Bone marrow (tissue), 2 donors: ENCODE data around the gene INPP5E.
"Not testable (repeated sequence)": the region's sequence is repeated elsewhere in the genome, so short reads cannot be mapped to it uniquely, and the experiment has no call there.

Experiments used
- DNase-seq, 2 donors: peaks; one replicate each; lab custom pipeline; 2025; lab: John Stamatoyannopoulos, UW

INPP5E gene

GRCh38 chr9:136426787-136427186 lies 12.9 kb downstream of the INPP5E start:
- no peak for DNase-seq

- not testable (repeated sequence) for DNase-seq
These were observed 14.3 kb downstream of the INPP5E start for GRCh38 chr9:136425367-136425766.

GRCh38 chr9:136424750-136425362 lies 14.8 kb downstream of the INPP5E start:
- no peak for DNase-seq

DNA sequence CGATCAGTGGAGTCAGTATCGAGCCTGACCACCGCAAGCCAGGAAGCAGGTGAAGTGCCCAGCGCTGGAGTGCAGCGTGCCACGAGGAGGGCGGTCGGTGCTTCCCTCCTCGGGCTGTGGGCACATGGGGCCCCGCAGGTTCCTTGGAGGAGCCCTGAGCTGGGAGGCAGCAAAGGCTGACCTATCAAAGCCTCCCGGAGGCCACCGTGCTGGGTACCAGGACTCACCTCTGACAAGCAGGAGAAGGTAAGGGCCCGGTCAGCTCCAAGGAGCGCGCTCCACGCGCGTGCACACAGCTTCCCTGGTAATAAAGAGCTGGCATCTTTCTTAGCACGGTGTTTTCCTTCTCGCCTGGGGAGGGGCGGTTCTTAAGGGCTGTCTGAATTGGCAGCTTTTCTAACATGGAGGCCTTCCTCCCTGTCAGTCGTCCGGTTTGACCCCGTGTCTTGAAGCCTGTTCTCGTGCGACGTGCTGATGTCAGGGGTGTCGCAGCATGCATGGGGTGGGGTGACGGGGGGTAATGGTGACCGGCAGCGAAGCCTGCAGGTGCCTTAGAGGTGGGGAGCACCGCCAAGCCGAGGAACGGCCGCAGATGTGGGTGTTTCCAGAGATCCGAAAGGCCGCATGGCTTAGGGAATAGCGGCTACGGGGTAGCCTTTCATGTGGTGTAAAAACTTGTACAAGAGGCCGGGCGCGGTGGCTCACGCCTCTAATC lies 16.1 kb downstream of the INPP5E start:
- DNase-seq = no peak

- no peak for DNase-seq
These were observed 16.8 kb downstream of the INPP5E start for GRCh38 chr9:136422876-136423275.

DNA sequence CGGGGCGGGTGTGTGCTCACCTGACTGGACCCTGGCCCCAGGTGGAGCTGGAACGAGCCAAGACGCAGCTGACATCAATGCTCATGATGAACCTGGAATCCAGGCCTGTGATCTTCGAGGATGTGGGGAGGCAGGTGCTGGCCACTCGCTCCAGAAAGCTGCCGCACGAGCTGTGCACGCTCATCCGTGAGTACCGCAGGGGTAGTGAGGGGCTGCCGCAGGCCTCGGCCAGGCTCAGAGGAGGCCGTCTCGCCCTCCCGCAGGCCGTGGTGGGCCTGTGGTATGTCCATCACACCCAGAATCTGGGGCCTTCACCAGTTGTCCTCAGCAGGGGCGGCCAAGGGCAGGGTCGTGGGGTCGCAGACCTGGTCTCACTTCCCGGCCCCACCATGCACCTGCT lies 17.9 kb downstream of the INPP5E start:
- DNase-seq = no peak

GRCh38 chr9:136419092-136419420 lies 20.6 kb downstream of the INPP5E start:
- DNase-seq = no peak

DNA sequence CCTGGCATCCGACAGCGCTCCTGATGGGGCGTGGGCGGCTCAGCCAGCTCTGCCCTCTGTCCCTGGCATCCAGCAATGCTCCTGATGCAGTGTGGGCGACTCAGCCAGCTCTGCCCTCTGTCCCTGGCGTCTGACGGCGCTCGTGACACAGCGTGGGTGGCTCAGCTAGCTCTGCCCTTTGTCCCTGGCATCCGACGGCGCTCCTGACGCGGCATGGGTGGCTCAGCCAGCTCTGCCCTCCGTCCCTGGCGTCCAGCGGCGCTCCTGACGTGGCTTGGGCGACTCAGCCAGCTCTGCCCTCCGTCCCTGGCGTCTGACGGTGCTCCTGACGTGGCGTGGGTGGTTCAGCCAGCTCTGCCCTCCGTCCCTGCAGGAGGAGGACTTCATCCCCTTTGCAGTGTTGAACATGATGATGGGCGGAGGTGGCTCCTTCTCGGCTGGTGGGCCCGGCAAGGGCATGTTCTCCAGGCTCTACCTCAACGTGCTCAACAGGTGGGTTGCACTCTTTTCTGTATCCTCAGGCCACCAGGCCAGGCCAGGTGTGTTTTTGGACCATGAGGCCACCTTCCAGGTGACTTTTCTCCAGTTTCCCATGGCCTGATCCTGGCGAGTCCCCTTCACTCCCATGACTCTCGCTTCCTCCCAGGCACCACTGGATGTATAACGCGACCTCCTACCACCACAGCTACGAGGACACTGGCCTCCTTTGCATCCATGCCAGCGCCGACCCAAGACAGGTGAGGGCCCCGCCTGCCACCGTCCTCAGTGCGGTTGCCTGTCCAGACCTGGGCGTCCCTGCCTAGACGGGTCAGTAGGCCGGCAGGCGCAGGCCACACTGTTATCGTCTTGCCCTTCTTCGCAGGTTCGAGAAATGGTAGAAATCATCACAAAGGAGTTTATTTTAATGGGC lies 21.2 kb downstream of the INPP5E start:
- no peak for DNase-seq

GRCh38 chr9:136416914-136417313 lies 22.7 kb downstream of the INPP5E start:
- DNase-seq = no peak

- no peak for DNase-seq
These were observed 23.2 kb downstream of the INPP5E start for GRCh38 chr9:136416427-136416826.

DNA sequence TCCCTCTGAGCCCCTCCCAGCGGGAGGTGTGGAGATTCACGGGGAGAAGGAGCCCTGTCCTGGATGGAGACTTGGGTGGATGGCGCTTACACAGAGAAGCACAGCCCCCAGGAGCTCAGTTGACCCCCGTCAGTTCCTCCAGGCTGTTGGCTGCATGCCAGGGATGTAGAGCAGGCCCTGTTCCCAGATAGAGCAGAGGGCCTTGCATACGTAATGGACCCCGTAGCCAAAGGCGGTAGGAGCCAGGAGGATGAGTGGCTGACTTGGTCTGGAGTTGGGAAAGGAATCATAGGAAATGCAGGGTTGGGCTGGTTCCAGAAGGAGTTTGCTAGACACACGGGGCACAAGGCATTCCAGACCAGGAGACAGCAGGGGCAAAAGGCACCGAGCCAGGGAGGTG lies 26.7 kb downstream of the INPP5E start:
- DNase-seq = no peak

DNA sequence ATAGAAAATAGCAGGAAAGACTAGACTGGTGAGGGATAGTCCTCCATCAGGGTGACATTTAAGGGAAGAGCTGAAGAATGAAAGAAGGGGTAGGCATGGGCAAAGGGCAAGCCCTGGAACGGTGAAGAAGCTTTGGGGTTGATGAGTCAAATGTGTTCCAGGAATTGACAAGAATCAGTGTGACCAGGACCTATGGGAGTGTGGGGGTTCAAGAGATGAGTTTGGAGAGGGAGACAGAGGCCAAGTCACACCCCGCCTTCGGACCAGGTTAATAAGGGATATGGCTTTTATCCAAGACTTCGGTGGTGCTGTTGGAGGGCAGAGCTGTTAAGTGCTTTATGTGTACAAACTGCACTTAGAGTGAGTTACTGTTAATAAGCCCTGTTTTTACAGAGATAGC lies 28.3 kb downstream of the INPP5E start:
- no peak for DNase-seq

DNA sequence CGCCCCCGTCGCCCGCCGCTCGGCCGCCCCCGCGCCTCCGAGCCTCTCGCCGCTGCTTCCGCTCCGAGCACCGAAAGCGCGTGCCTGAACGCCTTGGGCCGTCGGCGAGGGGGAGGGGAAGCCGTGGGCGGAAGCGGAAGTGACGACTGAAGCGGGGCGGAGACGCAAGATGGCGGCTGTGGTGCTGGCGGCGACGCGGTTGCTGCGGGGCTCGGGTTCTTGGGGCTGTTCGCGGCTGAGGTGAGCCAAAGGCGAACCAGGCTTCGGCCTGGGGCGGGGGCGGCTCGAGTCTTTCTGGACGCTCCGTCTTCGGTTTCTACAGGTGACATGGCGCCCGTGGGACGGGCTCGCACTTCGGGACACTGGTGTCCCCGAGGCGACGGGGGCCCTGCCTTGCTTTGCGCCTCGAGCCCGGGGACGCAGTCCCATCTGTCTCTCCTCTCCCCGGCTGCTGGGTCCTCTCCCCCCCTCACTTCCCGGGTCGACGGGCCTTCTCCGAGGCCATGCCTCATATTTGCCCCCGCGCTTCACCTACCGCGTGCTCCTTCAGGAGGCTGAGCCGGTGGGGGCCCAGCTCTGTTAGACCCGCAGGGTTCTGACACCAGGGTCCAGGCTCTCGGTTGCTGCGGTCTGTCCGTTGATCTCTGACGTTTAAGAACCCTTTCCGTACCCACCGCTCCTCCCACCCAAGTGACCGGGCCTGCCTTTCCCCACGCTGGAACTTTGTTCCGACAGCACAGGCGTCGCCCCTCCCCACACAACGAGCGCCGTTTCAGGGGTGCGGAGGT lies 29.0 kb downstream of the INPP5E start, which contains the start of the genes ENTR1 and PMPCA:
Gene ENTR1 (minus strand): TSS at position 115 of the 788 bp plus-strand sequence. CDS start 217 bp downstream, outside the sequence.
Gene PMPCA (plus strand): TSS at position 159 of the 788 bp plus-strand sequence. CDS start 11 bp downstream, at position 170.
- peak; percentile 89 for DNase-seq

- DNase-seq = peak in 1 of 2 donors; percentile 14
These were observed 29.8 kb downstream of the INPP5E start for GRCh38 chr9:136409557-136410455.

- no peak for DNase-seq
These were observed 31.7 kb downstream of the INPP5E start for GRCh38 chr9:136407911-136408310.

DNA sequence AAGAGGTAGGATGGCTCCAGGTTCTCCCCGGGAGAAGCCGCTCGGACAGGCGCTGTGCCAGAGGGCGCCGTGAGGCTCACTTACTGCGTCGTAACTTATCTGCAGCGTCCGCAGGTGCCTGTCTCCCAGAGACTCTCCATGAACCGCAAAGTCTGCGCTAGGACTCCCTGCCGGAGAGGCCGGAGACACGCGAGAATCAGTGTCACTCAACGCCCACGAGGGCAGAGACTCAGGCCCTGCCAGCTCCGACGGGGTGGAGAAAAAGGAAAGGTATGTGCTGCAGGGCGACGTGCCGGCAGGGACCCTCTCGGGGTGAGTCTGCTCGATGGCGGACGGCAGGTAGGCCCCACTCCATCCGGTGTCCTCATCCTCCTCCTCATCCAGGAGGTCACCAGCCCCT lies 32.6 kb downstream of the INPP5E start:
- DNase-seq = not testable (repeated sequence)

- not testable (repeated sequence) for DNase-seq
These were observed 33.7 kb downstream of the INPP5E start for GRCh38 chr9:136405904-136406303.

DNA sequence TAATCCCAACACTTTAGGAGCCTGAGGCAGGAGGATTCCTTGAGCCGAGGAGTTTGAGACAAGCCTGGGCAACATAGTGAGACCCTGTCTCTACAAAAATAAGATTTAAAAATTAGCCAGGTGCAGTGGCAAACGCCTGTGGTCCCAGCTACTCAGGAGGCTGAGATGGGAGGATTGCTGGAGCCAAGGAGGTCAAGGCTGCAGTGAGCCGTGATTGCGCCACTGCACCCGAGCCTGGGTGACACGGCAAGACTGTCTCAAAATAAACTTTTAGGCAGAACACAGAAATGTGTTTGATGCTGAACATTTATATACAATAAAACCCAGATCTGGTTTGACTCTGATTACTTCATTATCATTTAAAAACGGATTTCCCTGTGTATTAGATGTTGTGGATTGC lies 34.2 kb downstream of the INPP5E start:
- DNase-seq = no peak

DNA sequence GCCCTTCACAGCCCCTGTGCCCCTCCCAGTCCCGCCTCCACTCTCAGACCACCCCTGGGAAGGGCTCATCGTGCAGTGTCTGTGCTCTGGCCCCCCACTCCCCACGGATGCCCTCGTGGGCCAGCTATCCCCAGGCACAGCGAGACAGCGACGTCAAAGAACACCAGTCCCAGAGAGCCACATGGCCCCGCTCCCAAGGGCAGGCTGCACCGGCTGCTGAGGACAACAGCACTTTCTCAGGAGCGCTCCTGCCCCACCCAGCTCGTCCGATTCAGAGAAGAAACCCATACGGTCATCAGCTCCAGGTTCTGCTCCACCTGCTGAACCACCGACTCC lies 34.9 kb downstream of the INPP5E start:
- no peak for DNase-seq

DNA sequence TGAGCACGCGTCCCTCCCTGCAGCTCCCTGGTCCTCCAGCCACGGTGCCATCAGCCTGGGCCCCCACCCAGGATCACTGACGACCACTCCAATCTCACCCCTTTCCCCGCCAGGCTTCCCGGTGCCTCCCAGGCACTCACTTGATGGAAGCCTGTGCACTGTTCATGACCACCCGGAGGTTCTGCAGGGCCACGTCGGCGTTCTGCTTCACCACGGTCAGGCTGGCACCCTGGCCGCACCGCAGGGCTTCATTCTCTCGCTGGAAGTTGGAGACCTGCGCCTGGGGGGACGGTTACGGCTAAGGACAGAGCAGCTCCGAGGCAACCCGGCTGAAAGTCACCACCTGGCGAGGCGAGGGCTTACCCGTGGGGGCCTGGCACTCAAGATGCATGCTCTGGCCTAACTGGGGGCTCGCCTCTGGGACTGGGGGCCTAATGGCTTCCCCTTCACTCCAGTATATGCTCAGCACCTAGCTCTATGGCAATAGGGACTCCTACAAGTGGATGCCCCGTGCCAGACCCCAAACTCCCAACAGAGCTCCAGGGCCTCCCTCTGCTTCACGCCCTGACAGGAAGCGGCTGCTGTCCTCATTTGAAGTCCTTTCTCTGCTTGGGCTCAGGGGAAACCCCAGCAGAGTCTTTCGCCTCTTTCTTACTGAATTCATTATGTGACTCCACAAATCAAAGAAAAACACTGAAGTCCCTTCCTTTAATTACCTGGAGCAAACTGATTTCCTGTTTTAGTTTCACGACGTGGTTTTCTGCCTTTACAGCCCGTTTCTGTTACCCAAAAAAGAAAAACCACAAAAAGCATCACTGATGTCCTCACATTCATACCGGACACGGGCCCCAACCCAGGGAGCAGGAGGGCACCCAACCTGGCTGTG lies 35.5 kb downstream of the INPP5E start:
- no peak for DNase-seq
